ENCODE measurements around the gene CACNA1D.

- TF ChIP-seq CTCF (IDR thresholded peaks at IDR 0.05) (no peak), POLR2A (IDR thresholded peaks at IDR 0.05; ENCODE audit: low read depth) (no peak)
Observed at GRCh38 chr3:53646723-53647122, 152.3 kb downstream of the CACNA1D start.

Data from esophagus muscularis mucosa (tissue), 3 donors.